T-helper 1 cell treated with Interleukin-12 subunit alpha and Interleukin-12 subunit beta and Interleukin-4 antibody, amounts not matched to agents 30 μg/mL and 1 μg/mL, for 36 hours (primary cell): Measurements from ENCODE around the gene BCL7A.
A peak's percentile ranks its signal among the peaks of the same experiment; 100 is the strongest.

Experiments
- H3K27ac Mint-ChIP-seq: one replicate; pipeline ENCODE4 v1.8.0; 2021; ENCODE audit warnings: mild to moderate bottlenecking, mixed read lengths
- H3K27me3 Mint-ChIP-seq: one replicate; pipeline ENCODE4 v1.8.0; 2021; ENCODE audit warnings: low read depth, mixed read lengths
- H3K36me3 Mint-ChIP-seq: one replicate; pipeline ENCODE4 v1.8.0; 2021; ENCODE audit warnings: low read depth, mixed read lengths
- H3K4me1 Mint-ChIP-seq: one replicate; pipeline ENCODE4 v1.8.0; 2021; ENCODE audit warnings: low read depth, mixed read lengths
- H3K4me3 Mint-ChIP-seq: one replicate; pipeline ENCODE4 v1.8.0; 2021; ENCODE audit warnings: mild to moderate bottlenecking, moderate library complexity, mixed read lengths
- H3K9me3 Mint-ChIP-seq: one replicate; pipeline ENCODE4 v1.8.0; 2021; ENCODE audit warnings: mixed read lengths

The BCL7A gene

GRCh38 chr12:122081083-122081696 lies 59.5 kb downstream of the BCL7A start:
- no peaks in the 10 kb centered on the region for H3K27me3 Mint-ChIP-seq
- peaks cover 20% of the 10 kb centered on the region for H3K36me3 Mint-ChIP-seq
- peak overlapping the region; percentile 96 for H3K4me3 Mint-ChIP-seq
- H3K4me1 Mint-ChIP-seq = peaks cover 56% of the 10 kb centered on the region
- no peaks in the 10 kb centered on the region for H3K9me3 Mint-ChIP-seq
- peak overlapping the region; percentile 90 for H3K27ac Mint-ChIP-seq

- Mint-ChIP-seq H3K27me3 (no peaks in the 10 kb centered on the region), H3K27ac (peak overlapping the region; percentile 90), H3K4me1 (peaks cover 59% of the 10 kb centered on the region), H3K36me3 (peaks cover 20% of the 10 kb centered on the region), H3K9me3 (no peaks in the 10 kb centered on the region), H3K4me3 (peak overlapping the region; percentile 96)
Observed at GRCh38 chr12:122081697-122082221, 60.1 kb downstream of the BCL7A start.

- Mint-ChIP-seq H3K4me3 (peak overlapping the region; percentile 96), H3K27ac (peak overlapping the region; percentile 84), H3K27me3 (no peaks in the 10 kb centered on the region), H3K36me3 (peaks cover 29% of the 10 kb centered on the region), H3K4me1 (peaks cover 68% of the 10 kb centered on the region), H3K9me3 (no peaks in the 10 kb centered on the region)
Observed at GRCh38 chr12:122082621-122083356, 61.1 kb downstream of the BCL7A start.

- H3K9me3 Mint-ChIP-seq = no peaks in the 10 kb centered on the region
- H3K4me3 Mint-ChIP-seq = no peak overlapping the region
- H3K4me1 Mint-ChIP-seq = peaks cover 68% of the 10 kb centered on the region
- no peaks in the 10 kb centered on the region for H3K27me3 Mint-ChIP-seq
- H3K36me3 Mint-ChIP-seq = peaks cover 32% of the 10 kb centered on the region
- no peak overlapping the region for H3K27ac Mint-ChIP-seq
Observed at GRCh38 chr12:122084857-122085405, 63.2 kb downstream of the BCL7A start.

GRCh38 chr12:122085591-122085990 lies 63.9 kb downstream of the BCL7A start:
- H3K9me3 Mint-ChIP-seq = no peaks in the 10 kb centered on the region
- H3K4me3 Mint-ChIP-seq = no peak overlapping the region
- peaks cover 62% of the 10 kb centered on the region for H3K4me1 Mint-ChIP-seq
- peaks cover 32% of the 10 kb centered on the region for H3K36me3 Mint-ChIP-seq
- no peak overlapping the region for H3K27ac Mint-ChIP-seq
- H3K27me3 Mint-ChIP-seq = no peaks in the 10 kb centered on the region

DNA sequence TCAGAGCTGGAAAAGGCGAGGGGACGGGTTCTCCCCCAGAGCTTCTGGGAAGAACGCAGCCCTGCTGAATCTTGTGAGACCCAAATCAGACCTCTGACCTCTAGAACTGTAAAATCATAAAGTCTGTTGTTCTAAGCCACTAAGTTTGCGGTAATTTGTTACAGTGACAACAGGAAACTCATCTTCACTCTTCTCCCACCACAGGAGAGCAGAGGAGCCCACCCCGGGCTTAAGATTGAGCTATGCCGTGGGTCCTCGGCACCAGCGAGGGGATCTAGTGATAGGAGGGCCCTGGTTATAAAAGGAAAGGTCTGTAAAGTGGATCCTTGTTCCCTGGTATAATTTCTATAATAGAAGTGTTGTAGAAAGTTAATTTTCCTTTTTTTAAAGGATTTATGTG lies 64.4 kb downstream of the BCL7A start:
- Mint-ChIP-seq H3K9me3 (no peaks in the 10 kb centered on the region), H3K27me3 (no peaks in the 10 kb centered on the region), H3K4me3 (no peak overlapping the region), H3K4me1 (peaks cover 61% of the 10 kb centered on the region), H3K36me3 (peaks cover 33% of the 10 kb centered on the region), H3K27ac (no peak overlapping the region)

DNA sequence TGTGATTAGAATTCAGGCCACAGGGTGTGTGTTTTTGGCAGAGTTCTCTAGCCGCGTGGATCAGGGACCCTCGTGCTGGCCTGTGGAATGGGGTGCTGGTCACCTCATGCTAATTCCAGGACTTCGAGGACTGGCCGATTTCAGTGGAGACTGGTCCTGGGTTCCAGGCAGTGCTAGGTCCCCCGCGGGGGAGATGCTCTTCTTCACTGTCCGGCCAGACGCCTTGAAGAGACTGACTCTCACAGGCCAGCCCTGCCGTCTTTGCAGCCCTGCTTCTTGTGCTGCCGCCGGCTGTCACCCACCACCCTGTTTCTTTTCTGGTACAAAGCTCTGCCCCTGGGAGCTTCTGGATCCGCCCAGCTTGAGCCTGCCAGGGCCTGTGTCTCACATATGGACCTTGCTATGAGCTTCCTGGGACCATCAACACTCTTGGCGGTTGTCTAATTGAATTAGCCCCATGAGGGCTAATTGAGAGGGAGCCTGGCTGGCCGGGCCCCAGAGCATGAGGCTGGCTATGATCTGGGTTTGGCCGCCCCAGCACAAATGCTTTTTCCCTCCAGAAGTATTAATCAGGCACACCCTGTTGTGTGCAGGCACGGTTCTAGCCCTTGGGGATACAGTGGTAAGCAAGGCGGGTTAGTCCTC lies 65.1 kb downstream of the BCL7A start:
- Mint-ChIP-seq H3K27me3 (no peaks in the 10 kb centered on the region), H3K36me3 (peaks cover 34% of the 10 kb centered on the region), H3K9me3 (no peaks in the 10 kb centered on the region), H3K4me1 (peaks cover 58% of the 10 kb centered on the region), H3K4me3 (no peak overlapping the region), H3K27ac (no peak overlapping the region)

GRCh38 chr12:122087431-122088178 lies 65.9 kb downstream of the BCL7A start:
- Mint-ChIP-seq H3K27me3 (no peaks in the 10 kb centered on the region), H3K4me1 (peaks cover 50% of the 10 kb centered on the region), H3K27ac (no peak overlapping the region), H3K36me3 (peaks cover 35% of the 10 kb centered on the region), H3K4me3 (no peak overlapping the region), H3K9me3 (no peaks in the 10 kb centered on the region)

DNA sequence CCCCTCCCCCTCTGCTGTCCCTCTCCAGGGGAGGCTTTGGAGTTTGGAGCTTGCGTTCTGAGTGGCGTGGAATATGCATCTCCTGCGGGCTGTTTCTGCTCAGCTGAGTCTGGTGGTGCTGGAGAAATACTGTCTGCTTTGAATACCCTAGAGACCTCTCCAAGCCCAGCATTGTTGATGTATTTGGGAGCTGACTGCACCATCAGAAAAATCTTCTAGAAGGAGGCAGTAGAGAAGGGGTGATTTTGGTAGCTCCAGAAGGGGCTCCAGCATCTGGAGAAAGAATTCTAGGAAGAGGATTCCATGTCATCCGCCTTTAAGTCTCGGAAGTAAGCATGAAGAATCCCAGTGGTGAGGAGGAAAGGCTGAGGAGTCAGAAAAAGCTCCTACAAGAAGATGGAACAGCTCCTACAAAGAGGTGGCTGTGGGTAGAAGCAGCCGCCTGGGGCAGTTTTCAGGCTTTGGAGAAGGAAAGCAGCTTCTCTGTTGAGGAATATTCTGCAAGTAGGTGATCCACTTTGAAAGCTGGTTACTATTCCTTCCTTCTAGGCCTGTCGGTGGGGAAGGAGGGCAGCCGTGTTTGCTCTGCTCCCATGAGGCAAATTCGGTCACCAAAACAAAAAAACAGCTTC lies 66.6 kb downstream of the BCL7A start:
- Mint-ChIP-seq H3K27me3 (no peaks in the 10 kb centered on the region), H3K4me1 (peaks cover 43% of the 10 kb centered on the region), H3K27ac (peak overlapping the region; percentile 62), H3K36me3 (peaks cover 32% of the 10 kb centered on the region), H3K9me3 (no peaks in the 10 kb centered on the region), H3K4me3 (no peak overlapping the region)

DNA sequence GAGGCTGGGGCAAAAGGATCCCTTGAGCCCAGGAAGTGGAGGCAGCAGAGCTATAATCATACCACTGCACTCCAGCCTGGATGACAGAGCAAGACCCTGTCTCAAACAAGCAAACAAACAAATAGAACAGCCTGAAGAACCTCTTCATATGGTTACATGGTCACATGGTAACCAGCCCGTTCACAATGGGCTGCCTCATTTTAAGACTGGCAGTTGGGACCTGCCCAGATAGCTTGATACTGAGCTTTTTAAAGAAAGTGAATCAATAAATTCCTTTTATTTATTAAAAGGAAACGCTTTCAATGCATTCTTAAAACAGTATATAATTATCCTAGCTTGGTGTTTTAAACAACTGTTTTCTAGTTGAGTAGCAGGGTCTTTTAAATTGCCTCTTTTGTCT lies 67.4 kb downstream of the BCL7A start:
- H3K4me1 Mint-ChIP-seq = peaks cover 36% of the 10 kb centered on the region
- peaks cover 26% of the 10 kb centered on the region for H3K36me3 Mint-ChIP-seq
- H3K27me3 Mint-ChIP-seq = no peaks in the 10 kb centered on the region
- H3K27ac Mint-ChIP-seq = no peak overlapping the region
- no peaks in the 10 kb centered on the region for H3K9me3 Mint-ChIP-seq
- H3K4me3 Mint-ChIP-seq = no peak overlapping the region

DNA sequence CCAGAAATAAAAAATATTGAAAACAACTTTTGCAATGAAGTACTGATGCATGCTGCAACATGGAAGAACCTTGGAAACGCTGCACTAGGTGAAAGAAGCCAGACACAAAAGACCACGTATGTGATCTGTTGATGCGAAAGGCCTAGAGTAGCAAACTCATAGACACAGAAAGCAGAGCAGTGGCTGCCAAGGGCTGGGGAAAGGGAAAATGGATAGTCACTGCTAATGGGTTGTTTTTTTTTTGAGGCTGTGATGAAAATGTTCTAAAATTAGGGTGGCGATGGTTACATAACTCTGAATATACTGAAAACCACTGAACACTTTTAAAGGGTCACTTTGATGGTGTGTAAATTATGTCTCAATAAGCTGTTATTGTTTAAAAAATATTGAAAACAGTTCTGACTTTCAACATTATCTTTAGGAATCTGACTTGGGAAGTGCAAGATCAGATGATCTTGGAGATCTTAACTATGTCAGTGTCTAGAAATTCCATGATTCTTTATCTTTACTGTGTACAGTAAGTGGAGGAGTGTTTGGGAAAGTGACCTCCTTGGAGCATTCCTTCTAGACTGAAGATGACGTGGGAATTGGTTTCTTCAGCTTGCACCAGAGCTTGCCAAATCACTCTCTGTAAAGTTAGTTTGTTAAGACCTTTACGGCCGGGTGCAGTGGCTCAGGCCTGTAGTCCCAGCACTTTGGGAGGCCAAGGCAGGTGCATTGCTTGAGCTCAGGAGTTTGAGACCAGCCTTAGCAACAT lies 69.3 kb downstream of the BCL7A start:
- H3K27ac Mint-ChIP-seq = no peak overlapping the region
- no peaks in the 10 kb centered on the region for H3K27me3 Mint-ChIP-seq
- H3K9me3 Mint-ChIP-seq = no peaks in the 10 kb centered on the region
- H3K4me1 Mint-ChIP-seq = peaks cover 29% of the 10 kb centered on the region
- no peak overlapping the region for H3K4me3 Mint-ChIP-seq
- peaks cover 20% of the 10 kb centered on the region for H3K36me3 Mint-ChIP-seq

DNA sequence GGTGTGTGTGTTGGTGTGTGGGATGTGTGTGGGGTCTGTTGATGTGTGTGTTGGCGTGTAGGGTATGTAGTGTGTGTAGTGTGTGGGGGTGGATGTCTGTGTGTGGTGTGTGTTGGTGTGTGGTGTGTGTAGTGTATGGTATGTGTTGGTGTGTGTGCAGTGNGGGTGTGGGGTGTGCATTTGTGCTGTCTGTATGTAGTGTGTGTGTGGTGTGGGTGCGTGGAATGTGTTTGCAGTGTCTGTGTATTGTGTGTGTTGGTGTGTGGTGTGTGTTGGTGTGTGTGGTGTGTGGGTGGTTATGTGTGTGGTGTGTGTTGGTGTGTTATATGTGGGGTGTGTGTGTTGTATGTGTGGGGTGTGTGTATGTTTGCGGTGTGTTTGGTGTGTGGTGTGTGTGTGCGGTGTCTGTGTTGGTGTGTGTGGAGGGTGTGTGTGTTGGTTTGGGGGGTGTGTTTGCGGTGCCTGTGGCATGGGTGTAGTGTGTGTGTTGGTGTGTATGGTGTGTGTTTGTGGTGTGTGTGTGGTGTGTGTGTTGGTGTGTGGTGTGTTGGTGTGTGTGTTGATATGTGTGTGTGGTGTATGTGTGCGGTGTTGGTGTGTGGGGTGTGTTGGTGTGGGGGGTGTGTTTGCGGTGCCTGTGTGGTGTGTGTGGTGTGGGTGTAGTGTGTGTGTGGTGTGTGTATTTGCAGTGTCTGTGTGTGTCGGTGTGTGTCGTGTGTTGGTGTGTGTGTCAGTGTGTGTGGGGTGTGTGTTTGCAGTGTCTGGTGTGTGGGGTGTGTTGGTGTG lies 71.6 kb downstream of the BCL7A start:
- Mint-ChIP-seq H3K27me3 (no peaks in the 10 kb centered on the region), H3K9me3 (no peaks in the 10 kb centered on the region), H3K4me1 (peaks cover 21% of the 10 kb centered on the region), H3K27ac (no peak overlapping the region), H3K4me3 (no peak overlapping the region), H3K36me3 (peaks cover 11% of the 10 kb centered on the region)
